PC-3 (cell line): ENCODE measurements around the gene DCANP1. TPM values are rescaled to one million over a fixed set of nuclear protein-coding genes. Genes with fewer than 3 reads are reported as not detected.

ENCODE experiments used
- ATAC-seq: fragments of 200-7000 bp; cut with Tn5 transposase; 2 replicates; pipeline ENCODE4 v1.9.1; 2020; ENCODE audit warnings: mild to moderate bottlenecking, moderate library complexity
- BruUV-seq: library from RNA; stranded (reverse); fragments of 400-500 nt; replicated peaks from 2 replicates; lab custom pipeline; 2021; lab: Mats Ljungman, UMichigan
- CTCF ChIA-PET: fragments of 300-600 bp; sonication (Branson Sonifier 250); formaldehyde crosslinking; loops from one replicate; lab custom pipeline; 2022; ENCODE audit warnings: antibody characterized with exemption; lab: Charles Lee
- POLR2A ChIA-PET: fragments of 300-600 bp; sonication (Branson Sonifier 250); formaldehyde crosslinking; loops from one replicate; lab custom pipeline; 2022; ENCODE audit warnings: antibody characterized with exemption; ENCODE audit not compliant: unreplicated experiment; lab: Charles Lee
- DNase-seq: peaks from one replicate; pipeline ENCODE4 v3.0.0-alpha.2; 2015
- H2AFZ ChIP-seq: fragments of 300-600 bp; sonication (generic); 2 replicates; pipeline ENCODE4 v1.6.0; 2016; ENCODE audit warnings: antibody characterized with exemption, low read length
- H3F3A ChIP-seq: fragments of 300-600 bp; sonication (generic); one replicate; pipeline ENCODE4 v1.6.0; 2017; ENCODE audit warnings: antibody characterized with exemption, low read length, control low read depth, mild to moderate bottlenecking; ENCODE audit not compliant: unreplicated experiment
- H3K27ac ChIP-seq: fragments of 300-600 bp; sonication (generic); 2 replicates; pipeline ENCODE4 v1.5.1; 2016; ENCODE audit warnings: mild to moderate bottlenecking, low read length
- H3K27me3 ChIP-seq: fragments of 300-600 bp; sonication (generic); 2 replicates; pipeline ENCODE4 v1.6.1; 2016; ENCODE audit warnings: low read length, mixed read lengths
- H3K36me3 ChIP-seq: fragments of 300-600 bp; sonication (generic); 2 replicates; pipeline ENCODE4 v1.6.1; 2016; ENCODE audit warnings: low read depth, mixed run types, low read length, mixed read lengths
- H3K4me1 ChIP-seq: fragments of 300-600 bp; sonication (generic); 2 replicates; pipeline ENCODE4 v1.5.1; 2016; ENCODE audit warnings: low read length; ENCODE audit not compliant: insufficient read depth
- H3K4me2 ChIP-seq: fragments of 300-600 bp; sonication (generic); 2 replicates; pipeline ENCODE4 v1.6.0; 2016; ENCODE audit warnings: low read length
- H3K4me3 ChIP-seq: fragments of 300-600 bp; sonication (generic); 2 replicates; pipeline ENCODE4 v1.5.1; 2016; ENCODE audit warnings: mild to moderate bottlenecking, low read length, mixed read lengths
- H3K79me2 ChIP-seq: fragments of 300-600 bp; sonication (generic); 2 replicates; pipeline ENCODE4 v1.6.1; 2017; ENCODE audit warnings: low read length, mixed read lengths
- H3K9ac ChIP-seq: fragments of 300-600 bp; sonication (generic); 2 replicates; pipeline ENCODE4 v1.6.0; 2016; ENCODE audit warnings: mild to moderate bottlenecking, low read length
- H3K9me2 ChIP-seq: fragments of 300-600 bp; sonication (generic); replicated peaks from 2 replicates; pipeline ENCODE4 v1.6.1; 2016; ENCODE audit warnings: mixed run types, low read length, mixed read lengths
- H3K9me3 ChIP-seq: fragments of 300-600 bp; sonication (generic); 2 replicates; pipeline ENCODE4 v1.6.1; 2016; ENCODE audit warnings: low read length, mixed read lengths
- H4K20me1 ChIP-seq: fragments of 300-600 bp; sonication (generic); 2 replicates; pipeline ENCODE4 v1.6.1; 2016; ENCODE audit warnings: low read length, mixed read lengths
- CTCF ChIP-seq: fragments of 300-600 bp; sonication (generic); conservative IDR thresholded peaks from 2 replicates; pipeline ENCODE4 v1.5.1; 2017; ENCODE audit warnings: antibody characterized with exemption, low read depth, mild to moderate bottlenecking, low read length
- EZH2 ChIP-seq: fragments of 300-600 bp; sonication (generic); IDR thresholded peaks from one replicate; pipeline ENCODE4 v1.6.1; 2017; ENCODE audit warnings: antibody characterized with exemption, mild to moderate bottlenecking, low read length; ENCODE audit not compliant: unreplicated experiment
- EZH2phosphoT487 ChIP-seq: fragments of 300-600 bp; sonication (generic); IDR thresholded peaks from 2 replicates; pipeline ENCODE4 v1.6.1; 2018; ENCODE audit warnings: mild to moderate bottlenecking, antibody characterized with exemption, low read length, borderline replicate concordance
- intact Hi-C: fragments of 100-400 bp; cut with micrococcal nuclease; formaldehyde crosslinking; loops from 2 replicates; pipeline ENCODE4 v1.9.0; 2023
- total RNA-seq: library from RNA; depleted of rRNA; stranded (reverse); fragments of >200 nt; gene quantifications from 2 replicates; pipeline ENCODE4 v1.2.3, GENCODE V29; 2014

The DCANP1 gene
- total RNA-seq, 1 experiment from 2014 or later, result not detected

- Histone ChIP-seq H2AFZ (no peak overlapping the region), H3K9ac (no peak overlapping the region), H3K27ac (no peak overlapping the region), H3K79me2 (no peaks in the 10 kb centered on the region), H3K4me2 (no peak overlapping the region), H3K9me2 (no peaks in the 10 kb centered on the region), H3K4me3 (no peak overlapping the region), H4K20me1 (no peaks in the 10 kb centered on the region), H3K9me3 (no peaks in the 10 kb centered on the region), H3K36me3 (no peaks in the 10 kb centered on the region), H3F3A (no peaks in the 10 kb centered on the region), H3K4me1 (peaks cover 12% of the 10 kb centered on the region), H3K27me3 (no peaks in the 10 kb centered on the region)
- CTCF ChIA-PET, result no interaction called here
- TF ChIP-seq EZH2phosphoT487, result no peak
- TF ChIP-seq CTCF, result no peak
- no peak for TF ChIP-seq EZH2
- DNase-seq (no peak), ATAC-seq (no peak)
- POLR2A ChIA-PET, result no interaction called here
- no TSS peak for BruUV-seq
- intact Hi-C loops, result no loop called here
Observed at GRCh38 chr5:135435467-135436330, 11.4 kb downstream of the DCANP1 start.

GRCh38 chr5:135434591-135435466, 12.3 kb downstream of the DCANP1 start:
- Histone ChIP-seq H2AFZ (no peak overlapping the region), H3K4me1 (peaks cover 12% of the 10 kb centered on the region), H3K27me3 (no peaks in the 10 kb centered on the region), H3K27ac (no peak overlapping the region), H3K9ac (no peak overlapping the region), H3K79me2 (no peaks in the 10 kb centered on the region), H4K20me1 (no peaks in the 10 kb centered on the region), H3K9me2 (no peaks in the 10 kb centered on the region), H3K36me3 (no peaks in the 10 kb centered on the region), H3F3A (no peaks in the 10 kb centered on the region), H3K9me3 (no peaks in the 10 kb centered on the region), H3K4me3 (no peak overlapping the region), H3K4me2 (no peak overlapping the region)
- intact Hi-C loops, result no loop called here
- DNase-seq (no peak), ATAC-seq (no peak)
- no TSS peak for BruUV-seq
- TF ChIP-seq CTCF (no peak), EZH2phosphoT487 (no peak), EZH2 (no peak)
- CTCF ChIA-PET, result no interaction called here
- POLR2A ChIA-PET, result no interaction called here
